GM13977 (cell line): ENCODE measurements around the gene GSKIP.

ENCODE experiments used
- DNase-seq: peaks from one replicate; pipeline ENCODE4 v3.0.0; 2012; ENCODE audit warnings: low spot score
- CTCF ChIP-seq: IDR thresholded peaks from 2 replicates; pipeline ENCODE4 v1.5.1; 2012; ENCODE audit warnings: mild to moderate bottlenecking, control low read depth; ENCODE audit not compliant: insufficient read depth; ENCODE audit errors: extremely low read depth, missing control alignments
- in situ Hi-C: fragments of 300-500 bp; cut with MboI; formaldehyde crosslinking; loops from one replicate; pipeline ENCODE4 v1.12.0; 2022; ENCODE audit warnings: low sequenced_read_pairs, low pct_unique_long_range_greater_than_20kb, mixed read lengths, inconsistent platforms; ENCODE audit not compliant: unreplicated experiment

Gene GSKIP

GRCh38 chr14:96359959-96360358, 3.4 kb upstream of the GSKIP start:
- no peak for TF ChIP-seq CTCF
- in situ Hi-C loops, result no loop called here

GRCh38 chr14:96362071-96362964, 1.0 kb upstream of the GSKIP start:
- TF ChIP-seq CTCF, result no peak
- in situ Hi-C loops, result no loop called here
- DNase-seq, result peak; percentile 62

More at GRCh38 chr14:96359959-96360358, 3.4 kb upstream of the GSKIP start:
- DNase-seq, result no peak

- DNase-seq, result peak; percentile 42
- in situ Hi-C loops, result no loop called here
- TF ChIP-seq CTCF, result no peak
These were observed 518 bp downstream of the GSKIP start for GRCh38 chr14:96363751-96364336.

GRCh38 chr14:96364962-96365361, 1.6 kb downstream of the GSKIP start:
- in situ Hi-C loops, result no loop called here
- DNase-seq, result no peak
- TF ChIP-seq CTCF, result no peak

GRCh38 chr14:96368534-96368933, 5.2 kb downstream of the GSKIP start:
- no peak for TF ChIP-seq CTCF
- in situ Hi-C loops, result no loop called here
- no peak for DNase-seq

GRCh38 chr14:96370528-96370927, 7.2 kb downstream of the GSKIP start:
- DNase-seq, result no peak
- in situ Hi-C loops, result no loop called here
- no peak for TF ChIP-seq CTCF
